K562 (cell line): ENCODE measurements around the gene LCNL1. TPM values are rescaled to one million over a fixed set of nuclear protein-coding genes. Genes with fewer than 3 reads are reported as not detected.
A peak's percentile ranks its signal among the peaks of the same experiment; 100 is the strongest.

Experiments
- ARID2 ChIP-seq: fragments of 450-650 bp; IDR thresholded peaks from 2 replicates; pipeline ENCODE4 v1.6.1; 2017; ENCODE audit warnings: antibody characterized with exemption, mild to moderate bottlenecking
- CC2D1A ChIP-seq: fragments of 450-650 bp; IDR thresholded peaks from 2 replicates; pipeline ENCODE4 v1.6.1; 2017; ENCODE audit warnings: mild to moderate bottlenecking
- MED1 ChIP-seq: sonication (generic); formaldehyde crosslinking; IDR thresholded peaks from 2 replicates; pipeline ENCODE4 v1.8.1; 2023; ENCODE audit warnings: missing genetic modification reagents, borderline replicate concordance
- NFIC ChIP-seq: fragments of 450-650 bp; IDR thresholded peaks from 2 replicates; pipeline ENCODE4 v1.6.1; 2017; ENCODE audit warnings: mild to moderate bottlenecking, inconsistent platforms
- RCOR1 ChIP-seq, 2 experiments: IDR thresholded peaks; 2 replicates each; pipeline ENCODE4 v1.6.1; 2012; ENCODE audit warnings: low read depth in 2 of 2, low read length in 2 of 2, borderline replicate concordance in 1 of 2, improper control_type of control experiment in 1 of 2
- SMC3 ChIP-seq: conservative IDR thresholded peaks from 2 replicates; pipeline ENCODE4 v1.6.1; 2011; ENCODE audit warnings: low read depth, low read length, improper control_type of control experiment; ENCODE audit not compliant: insufficient read depth
- ZC3H11A ChIP-seq: IDR thresholded peaks from 2 replicates; pipeline ENCODE4 v1.6.1; 2012; ENCODE audit warnings: low read depth, low read length, improper control_type of control experiment
- ZKSCAN3 ChIP-seq: fragments of 250-450 bp; sonication (Bioruptor Pico); IDR thresholded peaks from 2 replicates; pipeline ENCODE4 v1.4.0; 2020
- ZNF3 ChIP-seq: fragments of 250-450 bp; sonication (Bioruptor Pico); IDR thresholded peaks from 2 replicates; pipeline ENCODE4 v1.5.0; 2021; ENCODE audit warnings: mild to moderate bottlenecking, moderate library complexity
- ZNF75A ChIP-seq: fragments of 450-650 bp; formaldehyde crosslinking; IDR thresholded peaks from 2 replicates; pipeline ENCODE4 v1.4.0; 2020; ENCODE audit warnings: mild to moderate bottlenecking
- polyA plus RNA-seq, 8 experiments: library from polyadenylated mRNA; depleted of rRNA in 4 of 8; stranded (reverse) in 5 of 8; unstranded in 3 of 8; fragments of >200 nt; fragmentation: Nextera tagmentation in 2 of 8; fragmentation: Illumina TruSeq in 1 of 8; extraction: Ambion mirVana in 2 of 8; extraction: Trizol in 1 of 8; gene quantifications; 2 replicates each; pipeline versions ENCODE4 v1.2.1 to v1.2.3, GENCODE V29; 2011 to 2014; ENCODE audit warnings: inconsistent platforms in 1 of 8, missing spikeins in 1 of 8
- total RNA-seq, 7 experiments: library from RNA; depleted of rRNA in 6 of 7; stranded (reverse); fragments of >200 nt in 6 of 7; fragmentation: Illumina TruSeq in 2 of 7; extraction: Trizol in 2 of 7; gene quantifications; 2 replicates each; pipeline versions ENCODE4 v1.2.1 to v1.2.3, GENCODE V29; 2011 to 2021; ENCODE audit warnings: low replicate concordance in 1 of 7
- TF ChIP-seq, protein P1 (sequence below): fragments of 250-450 bp; sonication (Bioruptor Pico); IDR thresholded peaks from 2 replicates; pipeline ENCODE4 v1.8.0; 2022; ENCODE audit warnings: moderate library complexity, mild to moderate bottlenecking, inconsistent platforms
- TF ChIP-seq, protein P2 (sequence below): fragments of 150-350 bp; conservative IDR thresholded peaks from 2 replicates; pipeline ENCODE4 v1.6.1; 2014; ENCODE audit warnings: low read length
- TF ChIP-seq, protein P3 (sequence below): conservative IDR thresholded peaks from 2 replicates; pipeline ENCODE4 v1.6.1; 2011; ENCODE audit warnings: low read depth, mild to moderate bottlenecking, low read length; ENCODE audit not compliant: control insufficient read depth

LCNL1 gene
- total and polyA plus RNA-seq, 9 of the 15 experiments (the other 6 are each of a cell fraction or from before 2014, with no cell fraction given) = 0.04 to 0.16 (median 0.04) TPM; not detected in 4

DNA sequence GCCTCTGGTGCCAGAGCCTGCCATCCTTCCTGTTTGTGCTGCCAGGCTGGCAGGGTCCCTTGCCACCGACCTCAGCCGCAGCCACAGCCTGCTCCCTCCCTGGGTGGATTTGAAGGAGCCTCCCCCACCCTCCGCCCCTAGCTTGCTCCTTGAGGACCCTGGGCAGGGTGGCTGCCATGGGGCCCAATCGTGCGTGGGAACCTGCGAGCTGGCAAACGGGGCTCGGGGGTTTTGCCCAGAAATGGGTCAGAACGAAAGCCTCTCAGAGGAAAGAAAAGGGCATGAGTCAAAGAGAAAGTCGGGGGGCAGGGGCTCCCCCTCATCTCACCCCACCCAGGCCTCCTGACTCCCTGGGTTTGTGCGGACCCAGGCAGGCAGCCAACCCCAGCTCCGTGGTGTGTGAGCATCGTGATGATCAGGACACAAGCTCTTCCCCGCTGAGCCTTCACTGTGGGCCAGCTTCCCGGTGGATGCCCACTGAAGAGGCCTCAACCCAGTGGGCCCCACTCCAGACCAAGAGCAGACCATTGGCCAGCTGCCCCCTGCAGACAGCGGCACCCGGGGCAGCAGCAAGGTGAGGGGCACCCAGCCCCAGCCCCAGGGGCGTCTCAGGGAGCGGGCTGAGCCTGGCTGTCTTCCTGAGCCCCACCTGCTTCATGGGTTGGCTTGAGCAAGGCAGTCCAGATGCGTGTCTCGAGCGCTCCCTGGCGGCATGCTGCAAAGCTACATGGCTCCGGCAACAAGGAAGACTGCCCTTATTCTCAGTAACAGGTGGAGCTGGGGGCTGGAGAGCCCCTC is 52.1 kb downstream of the LCNL1 start (continued):
- TF ChIP-seq, protein P1, sequence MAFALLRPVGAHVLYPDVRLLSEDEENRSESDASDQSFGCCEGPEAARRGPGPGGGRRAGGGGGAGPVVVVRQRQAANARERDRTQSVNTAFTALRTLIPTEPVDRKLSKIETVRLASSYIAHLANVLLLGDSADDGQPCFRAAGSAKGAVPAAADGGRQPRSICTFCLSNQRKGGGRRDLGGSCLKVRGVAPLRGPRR (CRISPR knock-in tag) = no peak
- TF ChIP-seq ARID2 (peak; percentile 88), ZKSCAN3 (CRISPR knock-in tag) (no peak), MED1 (CRISPR knock-in tag) (no peak), SMC3 (peak; percentile 96), ZC3H11A (no peak), ZNF75A (no peak), NFIC (no peak), CC2D1A (peak; percentile 79), ZNF3 (CRISPR knock-in tag) (no peak), RCOR1 (IDR thresholded peaks at IDR 0.05; ENCODE audit: borderline replicate concordance in 1 of 2, low read depth in 2 of 2, low read length in 2 of 2) (0 out of 4 replicates have a peak, but pooled peaks of 1 of the 2 experiments have one; percentile 15)
- TF ChIP-seq, protein P2, sequence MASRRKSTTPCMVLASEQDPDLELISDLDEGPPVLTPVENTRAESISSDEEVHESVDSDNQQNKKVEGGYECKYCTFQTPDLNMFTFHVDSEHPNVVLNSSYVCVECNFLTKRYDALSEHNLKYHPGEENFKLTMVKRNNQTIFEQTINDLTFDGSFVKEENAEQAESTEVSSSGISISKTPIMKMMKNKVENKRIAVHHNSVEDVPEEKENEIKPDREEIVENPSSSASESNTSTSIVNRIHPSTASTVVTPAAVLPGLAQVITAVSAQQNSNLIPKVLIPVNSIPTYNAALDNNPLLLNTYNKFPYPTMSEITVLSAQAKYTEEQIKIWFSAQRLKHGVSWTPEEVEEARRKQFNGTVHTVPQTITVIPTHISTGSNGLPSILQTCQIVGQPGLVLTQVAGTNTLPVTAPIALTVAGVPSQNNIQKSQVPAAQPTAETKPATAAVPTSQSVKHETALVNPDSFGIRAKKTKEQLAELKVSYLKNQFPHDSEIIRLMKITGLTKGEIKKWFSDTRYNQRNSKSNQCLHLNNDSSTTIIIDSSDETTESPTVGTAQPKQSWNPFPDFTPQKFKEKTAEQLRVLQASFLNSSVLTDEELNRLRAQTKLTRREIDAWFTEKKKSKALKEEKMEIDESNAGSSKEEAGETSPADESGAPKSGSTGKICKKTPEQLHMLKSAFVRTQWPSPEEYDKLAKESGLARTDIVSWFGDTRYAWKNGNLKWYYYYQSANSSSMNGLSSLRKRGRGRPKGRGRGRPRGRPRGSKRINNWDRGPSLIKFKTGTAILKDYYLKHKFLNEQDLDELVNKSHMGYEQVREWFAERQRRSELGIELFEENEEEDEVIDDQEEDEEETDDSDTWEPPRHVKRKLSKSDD = 0 out of 2 replicates have a peak, but pooled peaks have one; percentile 36
- TF ChIP-seq, protein P3, sequence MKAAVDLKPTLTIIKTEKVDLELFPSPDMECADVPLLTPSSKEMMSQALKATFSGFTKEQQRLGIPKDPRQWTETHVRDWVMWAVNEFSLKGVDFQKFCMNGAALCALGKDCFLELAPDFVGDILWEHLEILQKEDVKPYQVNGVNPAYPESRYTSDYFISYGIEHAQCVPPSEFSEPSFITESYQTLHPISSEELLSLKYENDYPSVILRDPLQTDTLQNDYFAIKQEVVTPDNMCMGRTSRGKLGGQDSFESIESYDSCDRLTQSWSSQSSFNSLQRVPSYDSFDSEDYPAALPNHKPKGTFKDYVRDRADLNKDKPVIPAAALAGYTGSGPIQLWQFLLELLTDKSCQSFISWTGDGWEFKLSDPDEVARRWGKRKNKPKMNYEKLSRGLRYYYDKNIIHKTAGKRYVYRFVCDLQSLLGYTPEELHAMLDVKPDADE = no peak
